Calu3 (cell line): ENCODE data around the gene CCDC167. TPM values are rescaled to one million over a fixed set of nuclear protein-coding genes. Genes with fewer than 3 reads are reported as not detected.

Experiments used
- BruUV-seq: library from RNA; stranded (reverse); fragments of 400-500 nt; replicated peaks from 2 replicates; lab custom pipeline; 2021; lab: Mats Ljungman, UMichigan
- CTCF ChIA-PET: fragments of 300-600 bp; sonication (Branson Sonifier 250); formaldehyde crosslinking; loops from one replicate; lab custom pipeline; 2022; ENCODE audit warnings: antibody characterized with exemption; lab: Charles Lee
- DNase-seq: peaks from one replicate; pipeline ENCODE4 v3.0.0; 2022
- H3K27ac Mint-ChIP-seq: one replicate; pipeline ENCODE4 v1.8.0; 2022; ENCODE audit warnings: mixed read lengths; ENCODE audit not compliant: unreplicated experiment
- H3K27me3 Mint-ChIP-seq: one replicate; pipeline ENCODE4 v1.8.0; 2022; ENCODE audit warnings: mixed read lengths; ENCODE audit not compliant: unreplicated experiment
- H3K36me3 Mint-ChIP-seq: one replicate; pipeline ENCODE4 v1.8.0; 2022; ENCODE audit warnings: mild to moderate bottlenecking, moderate library complexity, mixed read lengths; ENCODE audit not compliant: insufficient read depth, unreplicated experiment
- H3K4me1 Mint-ChIP-seq: one replicate; pipeline ENCODE4 v1.8.0; 2022; ENCODE audit warnings: mild to moderate bottlenecking, low read depth, mixed read lengths; ENCODE audit not compliant: unreplicated experiment
- H3K4me3 Mint-ChIP-seq: one replicate; pipeline ENCODE4 v1.8.0; 2022; ENCODE audit warnings: mild to moderate bottlenecking, low read depth, moderate library complexity, mixed read lengths; ENCODE audit not compliant: unreplicated experiment
- H3K9me3 Mint-ChIP-seq: one replicate; pipeline ENCODE4 v1.8.0; 2022; ENCODE audit warnings: low read depth, mixed read lengths; ENCODE audit not compliant: unreplicated experiment
- intact Hi-C: fragments of 100-400 bp; cut with micrococcal nuclease; formaldehyde crosslinking; loops from one replicate; pipeline ENCODE4 v1.10.0; 2022; ENCODE audit not compliant: unreplicated experiment
- total RNA-seq: library from RNA; stranded (reverse); gene quantifications from 2 replicates; pipeline ENCODE4 v1.2.3, GENCODE V29; 2022
- TF ChIP-seq, protein P1 (sequence below): fragments of 200-600 bp; IDR thresholded peaks from one replicate; pipeline ENCODE4 v1.8.0; 2022; ENCODE audit warnings: antibody characterized with exemption; ENCODE audit not compliant: unreplicated experiment

Gene CCDC167
- total RNA-seq, 1 experiment from 2014 or later = 40.2 TPM

DNA sequence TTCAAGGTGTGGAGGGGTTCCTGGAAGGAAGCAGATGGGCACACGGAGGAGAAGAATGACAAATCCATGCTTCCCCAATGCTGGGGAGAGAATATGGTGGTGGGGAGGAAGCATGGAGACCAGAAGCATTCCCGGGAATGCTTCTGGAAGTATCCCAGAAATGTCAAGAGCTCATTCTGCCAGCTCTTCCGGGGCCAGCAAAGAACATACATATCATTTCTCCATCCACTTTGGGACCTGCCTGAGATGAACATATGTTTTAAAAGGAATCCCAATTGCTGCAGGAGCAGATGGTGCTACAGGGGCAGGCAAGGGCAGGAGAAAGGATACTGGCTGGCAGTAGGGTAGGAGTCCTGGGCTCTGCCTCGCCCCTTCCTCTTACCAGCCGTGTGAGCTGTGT is 37.9 kb upstream of the CCDC167 start:
- no peak overlapping the region for H3K27ac Mint-ChIP-seq
- intact Hi-C loops = no loop called here
- CTCF ChIA-PET = interaction anchor here (0.6 to 3.3 kb wide), 16 partner anchors 8 to 957 kb away, joined by 3 to 18 read pairs (median 4); partner anchors contain the start of gene CCDC167
- no peaks in the 10 kb centered on the region for H3K4me1 Mint-ChIP-seq
- DNase-seq = no peak
- TF ChIP-seq, protein P1, sequence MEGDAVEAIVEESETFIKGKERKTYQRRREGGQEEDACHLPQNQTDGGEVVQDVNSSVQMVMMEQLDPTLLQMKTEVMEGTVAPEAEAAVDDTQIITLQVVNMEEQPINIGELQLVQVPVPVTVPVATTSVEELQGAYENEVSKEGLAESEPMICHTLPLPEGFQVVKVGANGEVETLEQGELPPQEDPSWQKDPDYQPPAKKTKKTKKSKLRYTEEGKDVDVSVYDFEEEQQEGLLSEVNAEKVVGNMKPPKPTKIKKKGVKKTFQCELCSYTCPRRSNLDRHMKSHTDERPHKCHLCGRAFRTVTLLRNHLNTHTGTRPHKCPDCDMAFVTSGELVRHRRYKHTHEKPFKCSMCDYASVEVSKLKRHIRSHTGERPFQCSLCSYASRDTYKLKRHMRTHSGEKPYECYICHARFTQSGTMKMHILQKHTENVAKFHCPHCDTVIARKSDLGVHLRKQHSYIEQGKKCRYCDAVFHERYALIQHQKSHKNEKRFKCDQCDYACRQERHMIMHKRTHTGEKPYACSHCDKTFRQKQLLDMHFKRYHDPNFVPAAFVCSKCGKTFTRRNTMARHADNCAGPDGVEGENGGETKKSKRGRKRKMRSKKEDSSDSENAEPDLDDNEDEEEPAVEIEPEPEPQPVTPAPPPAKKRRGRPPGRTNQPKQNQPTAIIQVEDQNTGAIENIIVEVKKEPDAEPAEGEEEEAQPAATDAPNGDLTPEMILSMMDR = no peak
- H3K9me3 Mint-ChIP-seq = no peaks in the 10 kb centered on the region
- BruUV-seq = no TSS peak
- no peak overlapping the region for H3K4me3 Mint-ChIP-seq
- no peaks in the 10 kb centered on the region for H3K36me3 Mint-ChIP-seq
- H3K27me3 Mint-ChIP-seq = peaks cover 98% of the 10 kb centered on the region

GRCh38 chr6:37536491-37537190 is 36.9 kb upstream of the CCDC167 start:
- peaks cover 98% of the 10 kb centered on the region for H3K27me3 Mint-ChIP-seq
- CTCF ChIA-PET = interaction anchor here (0.5 to 3.3 kb wide), 5 partner anchors 17 to 196 kb away, joined by 3 to 15 read pairs (median 4); no protein-coding TSS in a partner anchor
- no peak for DNase-seq
- BruUV-seq = no TSS peak
- TF ChIP-seq, protein P1 = no peak
- H3K36me3 Mint-ChIP-seq = no peaks in the 10 kb centered on the region
- no peak overlapping the region for H3K27ac Mint-ChIP-seq
- H3K9me3 Mint-ChIP-seq = no peaks in the 10 kb centered on the region
- peak overlapping the region; percentile 56 for H3K4me3 Mint-ChIP-seq
- H3K4me1 Mint-ChIP-seq = no peaks in the 10 kb centered on the region
- intact Hi-C loops = no loop called here

DNA sequence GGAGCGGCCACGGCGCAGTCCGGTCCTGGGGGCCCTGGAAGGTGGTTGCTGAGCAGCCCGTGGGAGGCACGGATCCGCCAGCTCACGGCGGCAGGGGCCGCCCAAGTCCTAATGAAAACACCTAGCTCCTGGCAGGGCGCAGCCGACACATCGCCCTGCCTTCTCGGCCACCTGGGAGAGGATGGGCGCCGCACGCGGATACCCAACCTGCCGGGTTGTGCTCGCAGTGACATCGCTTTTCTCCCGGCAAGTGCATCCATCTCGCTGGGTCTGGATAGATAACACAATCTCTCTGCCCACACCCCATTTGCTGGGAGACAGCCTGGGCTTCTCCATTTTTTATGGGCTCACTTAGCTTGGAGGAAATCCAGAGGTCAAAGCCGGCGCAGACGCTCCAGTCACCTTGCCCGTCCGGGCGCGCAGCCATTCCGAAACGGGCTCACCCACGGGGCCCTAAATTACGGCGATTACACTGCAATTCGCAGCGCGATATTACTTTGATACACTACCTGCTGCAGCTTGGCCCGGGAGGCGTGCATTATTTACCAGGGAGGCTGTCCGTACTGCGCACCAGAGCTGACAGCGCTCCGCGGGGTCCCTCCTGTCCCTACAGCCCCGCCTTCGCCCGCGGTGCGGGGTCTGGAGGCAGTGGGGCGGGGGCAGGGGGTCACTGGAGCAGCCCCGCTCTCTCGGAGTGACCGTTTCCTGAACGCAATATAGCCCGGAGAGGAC is 36.2 kb upstream of the CCDC167 start:
- TF ChIP-seq, protein P1 = no peak
- Mint-ChIP-seq H3K27ac (no peak overlapping the region), H3K4me3 (peak overlapping the region; percentile 56), H3K36me3 (no peaks in the 10 kb centered on the region), H3K27me3 (peaks cover 99% of the 10 kb centered on the region), H3K9me3 (no peaks in the 10 kb centered on the region), H3K4me1 (no peaks in the 10 kb centered on the region)
- CTCF ChIA-PET = interaction anchor here (0.5 to 1.6 kb wide), 5 partner anchors 30 to 197 kb away, joined by 4 to 6 read pairs (median 4); no protein-coding TSS in a partner anchor
- peak; percentile 51 for DNase-seq
- no TSS peak for BruUV-seq
- intact Hi-C loops = no loop called here

- no peak overlapping the region for H3K27ac Mint-ChIP-seq
- DNase-seq = no peak
- H3K4me1 Mint-ChIP-seq = no peaks in the 10 kb centered on the region
- H3K27me3 Mint-ChIP-seq = peaks cover 99% of the 10 kb centered on the region
- no peaks in the 10 kb centered on the region for H3K36me3 Mint-ChIP-seq
- CTCF ChIA-PET = interaction anchor here (0.6 to 1.6 kb wide), 4 partner anchors 30 to 163 kb away, joined by 4 to 6 read pairs (median 5); no protein-coding TSS in a partner anchor
- intact Hi-C loops = no loop called here
- peak overlapping the region; percentile 56 for H3K4me3 Mint-ChIP-seq
- TF ChIP-seq, protein P1 = no peak
- no peaks in the 10 kb centered on the region for H3K9me3 Mint-ChIP-seq
- no TSS peak for BruUV-seq
Observed at GRCh38 chr6:37535428-37535758, 35.7 kb upstream of the CCDC167 start.
